ENCODE results near the gene ATAD3B.
"Not testable (repeated sequence)": the region's sequence is repeated elsewhere in the genome, so short reads cannot be mapped to it uniquely, and the experiment has no call there.

The ATAD3B gene

GRCh38 chr1:1450616-1451015 is 20.9 kb upstream of the ATAD3B start:
- DNase-seq (ENCODE audit: low spot score) = not testable (repeated sequence)

GRCh38 chr1:1451696-1452364 is 19.7 kb upstream of the ATAD3B start:
- no peak for DNase-seq (ENCODE audit: low spot score)

- DNase-seq (ENCODE audit: low spot score) = not testable (repeated sequence)
Observed at GRCh38 chr1:1452365-1452739, 19.2 kb upstream of the ATAD3B start.

- no peak for DNase-seq (ENCODE audit: low spot score)
Observed at GRCh38 chr1:1452882-1453281, 18.7 kb upstream of the ATAD3B start.

- DNase-seq (ENCODE audit: low spot score) = not testable (repeated sequence)
Observed at GRCh38 chr1:1454286-1455056, 17.1 kb upstream of the ATAD3B start.

GRCh38 chr1:1455366-1455884 is 16.1 kb upstream of the ATAD3B start:
- DNase-seq (ENCODE audit: low spot score) = no peak

- DNase-seq (ENCODE audit: low spot score) = not testable (repeated sequence)
Observed at GRCh38 chr1:1455934-1456333, 15.6 kb upstream of the ATAD3B start.

GRCh38 chr1:1456683-1457255 is 14.8 kb upstream of the ATAD3B start:
- DNase-seq (ENCODE audit: low spot score) = not testable (repeated sequence)

GRCh38 chr1:1459156-1459555 is 12.4 kb upstream of the ATAD3B start:
- DNase-seq (ENCODE audit: low spot score) = not testable (repeated sequence)

- DNase-seq (ENCODE audit: low spot score) = not testable (repeated sequence)
Observed at GRCh38 chr1:1459711-1460110, 11.9 kb upstream of the ATAD3B start.

GRCh38 chr1:1460540-1461130 is 10.9 kb upstream of the ATAD3B start:
- no peak for DNase-seq (ENCODE audit: low spot score)

GRCh38 chr1:1461721-1462317 is 9.7 kb upstream of the ATAD3B start:
- DNase-seq (ENCODE audit: low spot score) = no peak

- no peak for DNase-seq (ENCODE audit: low spot score)
Observed at GRCh38 chr1:1462318-1462966, 9.1 kb upstream of the ATAD3B start.

GRCh38 chr1:1463312-1463711 is 8.3 kb upstream of the ATAD3B start:
- no peak for DNase-seq (ENCODE audit: low spot score)

GRCh38 chr1:1468196-1468985 is 3.2 kb upstream of the ATAD3B start:
- not testable (repeated sequence) for DNase-seq (ENCODE audit: low spot score)

- DNase-seq (ENCODE audit: low spot score) = no peak
Observed at GRCh38 chr1:1470626-1471388, 758 bp upstream of the ATAD3B start.

GRCh38 chr1:1472053-1472876 is 700 bp downstream of the ATAD3B start:
- not testable (repeated sequence) for DNase-seq (ENCODE audit: low spot score)

- DNase-seq (ENCODE audit: low spot score) = not testable (repeated sequence)
Observed at GRCh38 chr1:1476011-1476410, 4.4 kb downstream of the ATAD3B start.

GRCh38 chr1:1477206-1477605 is 5.6 kb downstream of the ATAD3B start:
- DNase-seq (ENCODE audit: low spot score) = no peak

Measured in cerebellar cortex (tissue), 1 donor.